ENCODE results near the gene BCL2.

The BCL2 gene

DNA sequence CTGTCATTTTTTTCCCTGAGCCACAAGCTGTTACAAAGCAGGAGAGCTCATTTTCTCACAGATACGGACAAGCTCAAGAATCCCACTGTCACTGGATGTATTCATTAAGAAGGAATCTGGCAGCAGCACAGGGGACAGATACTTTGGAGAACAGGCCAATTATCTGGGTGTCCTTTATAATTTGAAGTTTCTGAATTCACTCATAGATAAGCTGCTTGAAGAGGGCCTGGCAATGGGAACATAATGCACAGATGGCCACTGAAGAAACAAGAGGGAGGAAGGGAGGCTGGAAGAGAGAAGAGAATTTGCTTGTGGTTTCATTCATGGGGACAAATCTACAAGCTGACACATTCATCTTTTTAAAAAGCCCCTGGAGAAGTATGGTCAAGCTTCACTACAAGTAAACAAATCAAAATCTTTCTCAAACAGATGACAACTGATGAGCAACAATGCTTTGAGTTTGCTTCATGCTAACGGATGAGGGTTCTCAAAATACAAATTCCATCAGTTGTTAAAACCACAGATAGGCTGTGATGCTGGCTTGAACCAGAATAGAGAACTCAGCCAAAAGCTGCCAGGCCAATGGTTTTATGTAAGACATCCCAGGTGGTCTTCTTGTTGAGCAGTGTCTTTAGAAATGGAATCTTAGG lies 11.9 kb downstream of the BCL2 start:
- DNase-seq = peak in 1 of 2 experiments; percentile 55

DNA sequence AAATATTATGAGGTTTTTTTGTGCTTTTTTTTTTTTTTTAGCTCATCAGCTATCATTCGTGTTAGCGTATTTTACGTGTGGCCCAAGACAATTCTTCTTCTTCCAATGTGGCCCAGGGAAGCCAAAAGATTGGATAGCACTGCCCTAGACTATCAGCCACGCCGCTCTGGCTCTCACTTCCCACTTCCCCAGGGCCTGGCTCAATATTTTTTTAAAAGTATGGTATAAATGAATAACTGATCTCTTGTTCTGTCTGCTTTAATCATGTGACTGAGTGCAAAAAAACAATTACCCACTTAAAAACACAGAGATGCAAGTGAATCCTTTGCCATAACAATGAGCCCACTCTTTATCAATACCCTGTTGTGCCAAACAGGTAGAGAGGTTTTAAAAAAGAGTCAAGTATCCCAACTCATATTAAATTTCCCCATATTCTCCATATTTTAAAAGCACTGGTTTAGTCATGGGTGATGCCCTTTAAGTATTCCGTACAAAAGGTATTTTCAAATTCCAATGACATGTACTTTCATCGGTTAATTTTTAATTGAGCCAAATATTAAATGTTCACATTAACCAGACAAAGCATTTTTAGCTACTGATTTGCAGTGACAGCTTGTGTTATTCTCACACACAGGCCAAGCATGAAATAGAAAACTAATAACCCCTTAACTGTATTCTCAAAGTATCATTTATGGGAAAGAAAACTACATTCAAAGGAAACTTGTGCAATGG lies 12.6 kb downstream of the BCL2 start:
- DNase-seq = no peak

DNA sequence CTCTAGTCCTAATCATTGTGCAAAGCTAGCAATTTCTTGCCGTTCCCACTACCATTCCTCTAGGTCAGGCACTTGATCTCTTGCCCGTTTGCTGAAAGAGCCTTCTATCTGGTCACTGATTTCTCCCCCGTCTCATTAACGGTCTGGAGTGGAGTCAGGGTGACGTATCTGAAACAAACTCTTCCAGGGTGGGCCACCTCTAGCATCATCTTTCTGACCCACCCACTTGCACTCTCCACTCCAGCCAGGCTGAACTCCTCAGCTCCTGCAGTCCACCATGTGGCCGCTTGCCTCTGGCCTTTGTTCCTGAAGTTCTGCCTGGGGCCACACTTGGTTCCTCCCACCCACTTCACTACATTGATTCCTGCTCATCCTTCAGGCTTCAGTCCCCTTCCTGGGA lies 13.3 kb downstream of the BCL2 start:
- no peak for DNase-seq

DNA sequence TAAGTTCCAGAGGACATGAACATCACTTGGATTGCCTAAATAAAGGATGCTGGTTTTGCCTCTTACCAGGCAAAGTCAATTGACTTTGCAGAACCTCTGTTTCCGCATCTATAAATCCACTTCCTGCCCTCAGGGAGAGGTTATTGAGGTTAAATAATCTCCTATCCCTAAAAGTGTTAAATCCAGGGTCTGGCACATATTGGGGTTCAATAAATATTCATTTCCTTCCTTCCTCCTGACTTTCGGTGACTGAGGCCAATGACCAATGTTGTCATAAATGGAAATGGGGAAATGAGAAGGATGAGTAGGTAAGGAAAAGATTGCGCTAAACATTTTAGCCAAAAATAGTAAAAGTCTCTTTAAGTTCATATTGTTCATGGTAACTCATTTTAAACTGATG lies 16.0 kb downstream of the BCL2 start:
- DNase-seq = no peak

DNA sequence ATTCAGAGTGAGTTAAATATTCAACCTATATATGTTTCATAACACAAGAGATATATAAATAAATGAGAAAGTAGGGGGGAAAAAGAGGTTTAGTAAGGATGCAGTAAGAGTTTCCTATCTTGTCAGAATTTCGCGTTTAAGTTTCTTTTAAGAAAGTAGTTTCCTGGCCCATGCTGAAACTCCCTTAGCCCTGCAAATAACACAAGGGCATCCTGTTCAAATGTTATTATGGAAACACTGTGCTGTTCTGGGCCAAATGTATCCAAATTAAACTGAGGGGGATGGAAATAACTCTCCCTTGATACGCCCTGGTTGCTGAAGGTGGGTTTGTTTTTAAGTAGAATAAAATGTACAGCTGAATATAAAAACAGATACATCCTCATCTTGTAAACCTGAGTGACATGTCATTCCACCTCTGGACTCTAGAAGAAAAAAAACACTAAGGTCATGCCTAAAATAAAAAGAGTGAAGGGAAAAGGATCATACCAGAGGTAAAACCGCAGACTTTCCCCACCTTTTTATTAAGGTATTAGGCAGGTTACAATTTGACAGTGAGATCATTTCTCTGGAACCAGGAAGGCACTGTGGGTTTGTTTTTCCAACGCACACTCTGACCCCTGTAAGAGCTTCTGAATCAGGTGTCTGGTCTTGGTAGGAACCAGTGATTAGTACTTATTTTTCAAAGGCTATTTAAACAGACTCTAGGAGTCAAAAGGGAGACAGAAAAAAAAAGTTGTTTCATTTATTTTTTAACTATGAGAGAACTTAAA lies 16.7 kb downstream of the BCL2 start:
- DNase-seq = no peak

DNA sequence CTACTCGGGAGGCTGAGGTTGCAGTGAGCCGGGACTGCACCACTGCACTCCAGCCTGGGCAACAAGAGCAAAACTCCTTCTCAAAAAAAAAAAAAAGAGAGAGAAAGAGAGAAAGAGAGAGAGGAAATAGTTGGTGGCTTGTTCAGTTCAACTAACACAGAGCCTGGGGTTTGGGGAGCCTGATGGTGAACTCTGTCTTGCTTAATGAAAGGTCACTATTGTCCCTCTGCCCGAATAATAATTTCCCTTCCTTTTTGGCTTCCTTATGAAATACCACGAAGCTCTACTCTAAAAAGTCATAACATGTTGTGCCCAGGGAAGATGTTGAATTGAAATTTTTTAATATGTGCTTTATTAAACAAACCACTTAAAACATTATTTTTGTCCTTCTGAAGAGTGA lies 17.3 kb downstream of the BCL2 start:
- DNase-seq = no peak

DNA sequence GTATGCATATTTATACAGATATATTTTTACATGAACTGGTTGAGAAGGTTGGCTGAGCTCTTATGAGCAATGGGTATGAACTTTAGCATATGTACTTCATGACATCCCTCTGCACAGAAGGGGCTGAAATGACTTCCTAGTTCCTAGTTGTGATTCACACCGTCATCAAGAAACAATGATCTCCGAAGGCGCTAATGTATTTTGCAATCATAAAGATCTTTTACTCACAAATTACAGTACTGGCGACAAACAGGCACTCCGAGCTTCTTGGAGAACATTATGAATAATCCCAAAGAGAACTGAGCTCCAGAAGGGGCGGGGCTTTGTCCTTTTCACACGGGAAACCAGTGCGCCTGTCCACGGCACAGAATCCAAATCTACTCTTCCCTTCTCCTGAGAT lies 18.1 kb downstream of the BCL2 start:
- no peak for DNase-seq

DNA sequence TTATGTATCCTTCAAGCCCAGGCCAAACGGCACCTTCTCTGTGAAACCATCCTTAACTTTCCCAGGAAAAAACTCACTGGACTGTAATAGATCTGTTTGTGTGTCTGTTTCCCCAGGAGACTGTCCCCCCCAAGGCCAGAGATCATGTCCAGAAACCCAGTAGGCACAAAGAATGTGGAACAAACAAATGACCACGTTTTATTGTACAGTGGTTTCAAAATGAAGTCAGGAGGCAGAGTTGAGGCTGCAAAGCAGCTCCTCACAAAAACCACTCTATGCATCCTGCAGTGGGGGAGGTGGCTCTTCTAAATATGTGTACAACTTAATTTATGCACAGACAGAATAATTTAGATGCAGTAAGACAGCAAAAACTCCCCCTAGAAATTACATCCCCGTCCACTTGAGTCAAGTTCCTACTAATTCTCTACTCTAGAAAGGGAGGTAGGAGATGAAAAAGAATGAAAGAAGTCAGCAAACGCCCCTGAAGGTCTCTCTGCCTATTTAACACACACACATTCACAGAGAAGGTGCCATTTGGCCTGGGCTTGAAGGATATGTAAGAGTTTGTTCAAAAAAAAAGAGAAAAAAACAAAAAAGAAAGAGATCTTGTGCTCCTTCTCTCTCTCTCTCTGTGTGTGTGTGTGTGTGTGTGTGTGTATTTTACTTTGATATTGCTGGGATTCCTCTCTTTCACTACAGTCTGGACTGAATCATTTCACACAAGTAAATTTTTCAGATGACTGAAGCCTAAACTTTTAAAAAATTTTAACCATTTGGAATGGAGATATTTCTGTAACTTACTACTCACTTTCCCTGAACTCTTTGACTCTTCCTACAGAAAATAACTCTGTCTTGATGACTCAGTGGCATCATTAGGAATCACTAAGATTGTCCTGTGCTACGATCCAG lies 19.5 kb downstream of the BCL2 start:
- DNase-seq = no peak

DNA sequence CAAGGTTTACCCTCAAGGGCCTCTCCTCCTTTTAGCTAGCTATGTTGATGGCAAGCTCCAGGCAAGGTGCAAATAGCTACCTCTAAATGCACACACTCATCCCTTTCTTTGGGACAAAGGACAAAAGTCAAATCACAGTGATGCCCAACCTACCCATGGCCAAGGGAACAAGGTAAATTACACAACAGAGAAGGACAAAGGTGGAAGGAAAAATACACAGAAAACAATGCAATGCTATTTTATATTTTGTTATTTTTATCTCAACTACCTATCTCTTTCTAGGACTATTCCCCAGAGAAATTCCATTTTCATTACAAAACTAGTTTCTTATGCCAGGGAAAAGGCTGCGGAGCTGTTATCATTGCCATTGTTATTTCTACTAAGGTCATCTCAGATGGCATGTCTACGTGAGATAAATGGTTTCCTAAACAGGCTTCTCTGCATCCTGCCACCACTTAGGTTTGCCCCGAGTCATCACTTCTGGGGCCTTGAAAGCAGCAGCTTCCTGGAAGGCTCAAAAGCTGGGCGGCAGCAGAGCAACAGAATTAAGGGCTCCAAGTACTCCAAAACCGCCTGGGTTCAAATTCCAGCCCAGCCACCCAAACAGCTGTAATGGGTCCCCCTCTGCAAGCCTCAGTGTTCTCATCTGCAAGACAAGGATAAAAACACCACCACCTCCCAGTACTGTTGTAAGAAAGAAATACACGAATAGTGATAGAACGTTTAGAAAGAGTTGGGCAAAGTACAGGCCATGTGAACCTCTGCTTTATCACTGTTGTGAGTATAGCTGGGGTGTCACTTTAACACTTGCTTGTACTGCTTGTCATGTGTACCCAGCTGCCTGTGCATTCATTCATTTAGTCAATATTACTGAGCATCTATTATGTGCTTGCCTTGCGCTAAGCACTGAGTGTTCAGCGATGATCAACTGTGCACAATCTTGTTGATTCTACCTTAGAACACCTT lies 20.9 kb downstream of the BCL2 start:
- DNase-seq = no peak

DNA sequence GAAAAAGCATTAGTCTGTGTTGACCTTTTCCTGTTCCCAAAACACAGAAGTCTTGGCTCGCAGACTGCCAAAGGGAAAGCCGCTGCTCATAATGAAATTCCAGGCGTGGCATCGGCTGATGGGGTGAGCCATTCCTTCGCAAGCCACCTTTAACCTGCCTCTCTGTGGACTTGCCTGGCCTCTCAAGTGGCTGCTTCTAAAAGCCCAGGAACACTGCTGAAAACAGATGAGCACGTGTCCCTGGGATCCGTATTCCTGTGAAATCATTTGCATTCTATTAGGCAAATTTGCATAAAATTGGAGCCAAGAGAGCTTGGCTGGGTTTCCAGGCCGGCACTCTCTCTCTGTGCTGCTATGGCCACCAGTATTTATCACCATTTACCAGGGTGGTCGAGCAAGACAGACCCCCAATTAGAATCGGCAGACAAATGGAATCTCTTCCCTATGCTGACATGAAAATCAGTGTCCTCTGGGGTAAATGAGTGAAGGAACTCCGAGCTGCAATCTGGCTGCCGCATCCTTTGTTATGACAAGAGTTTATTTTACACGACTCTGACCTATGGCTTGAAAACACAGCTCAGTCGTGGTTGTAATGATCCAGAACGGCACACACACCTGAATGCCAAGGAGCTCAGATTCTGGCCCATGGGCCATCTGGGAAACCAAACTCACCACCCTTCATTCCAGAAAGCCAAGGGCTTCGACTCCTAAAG lies 21.7 kb downstream of the BCL2 start:
- no peak for DNase-seq

DNA sequence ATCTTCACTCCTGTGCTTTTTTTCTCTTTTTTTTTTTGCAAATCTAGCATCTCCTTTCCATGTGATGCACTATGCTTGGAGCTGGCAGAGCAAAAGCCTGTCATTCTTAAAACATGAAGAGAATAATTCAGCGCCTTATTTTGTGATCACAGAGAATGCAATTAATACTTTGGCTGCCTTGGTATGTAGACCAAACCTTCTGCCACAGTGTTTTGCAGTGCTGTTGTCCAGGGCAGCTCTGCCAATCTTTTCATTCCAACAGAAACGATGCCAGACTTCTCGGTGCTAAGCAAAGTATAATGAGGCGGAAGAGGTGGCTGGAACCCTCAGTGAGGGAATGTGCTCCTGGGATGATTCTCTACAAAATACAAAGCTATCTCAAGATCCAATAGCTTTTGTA lies 25.6 kb downstream of the BCL2 start:
- DNase-seq = peak; percentile 46 to 70

DNA sequence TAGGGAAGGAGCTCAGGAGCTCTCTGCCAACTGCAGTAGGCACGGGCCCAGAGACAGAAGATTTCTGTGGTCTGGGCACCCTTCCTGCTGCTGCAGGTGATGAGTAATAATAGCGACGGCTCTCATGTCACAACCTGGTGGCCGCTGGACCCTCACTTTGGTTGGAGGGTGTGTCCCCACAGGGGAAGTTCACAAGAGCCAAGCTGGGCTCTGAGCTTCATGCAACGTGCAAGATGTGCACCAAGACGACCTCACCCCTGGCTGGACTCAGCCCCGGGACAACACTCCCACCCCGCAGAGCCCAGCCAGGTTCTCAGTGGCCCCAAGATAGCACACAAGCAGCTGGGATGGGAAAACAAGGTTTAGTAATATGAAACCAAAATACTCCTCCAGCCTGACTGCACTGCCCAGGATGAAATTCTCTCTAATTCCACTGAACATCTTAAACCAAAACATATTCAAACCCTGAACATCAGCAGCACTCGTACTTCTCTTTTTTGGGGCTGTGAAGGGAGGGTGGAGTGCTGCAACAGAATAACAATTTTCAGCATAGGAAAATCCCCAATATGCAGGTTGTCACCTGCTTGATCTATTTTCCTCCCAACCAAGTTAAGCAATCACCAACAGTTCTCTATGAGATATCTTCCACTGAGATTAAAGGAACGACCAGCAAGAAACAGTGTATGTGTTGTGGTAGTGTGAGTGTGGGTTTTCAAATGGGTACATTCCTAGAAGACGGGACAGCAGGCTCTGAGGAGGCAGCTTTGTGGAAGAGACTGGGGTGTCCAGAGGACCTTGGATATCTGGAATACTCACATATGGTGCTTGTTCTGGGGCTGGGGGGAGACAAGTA lies 26.5 kb downstream of the BCL2 start:
- no peak for DNase-seq

DNA sequence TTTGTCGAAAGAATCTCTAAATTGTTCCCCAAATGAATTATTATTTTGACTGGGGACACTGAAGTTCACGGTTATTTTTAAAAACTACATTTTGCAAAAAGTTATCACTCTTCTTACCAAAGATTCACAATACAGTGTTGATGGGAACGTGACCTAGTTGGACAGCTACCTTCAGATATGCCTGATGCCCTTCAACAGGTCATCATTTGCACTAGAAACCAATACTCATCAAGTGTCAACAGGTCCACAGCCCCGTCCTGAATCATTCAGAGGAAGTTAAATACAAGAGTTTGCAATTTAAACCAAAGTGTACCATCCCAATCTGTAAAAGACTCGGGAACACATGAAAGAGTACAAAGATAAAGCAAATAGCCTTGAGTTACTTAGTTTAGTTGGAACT lies 28.3 kb downstream of the BCL2 start:
- no peak for DNase-seq

DNA sequence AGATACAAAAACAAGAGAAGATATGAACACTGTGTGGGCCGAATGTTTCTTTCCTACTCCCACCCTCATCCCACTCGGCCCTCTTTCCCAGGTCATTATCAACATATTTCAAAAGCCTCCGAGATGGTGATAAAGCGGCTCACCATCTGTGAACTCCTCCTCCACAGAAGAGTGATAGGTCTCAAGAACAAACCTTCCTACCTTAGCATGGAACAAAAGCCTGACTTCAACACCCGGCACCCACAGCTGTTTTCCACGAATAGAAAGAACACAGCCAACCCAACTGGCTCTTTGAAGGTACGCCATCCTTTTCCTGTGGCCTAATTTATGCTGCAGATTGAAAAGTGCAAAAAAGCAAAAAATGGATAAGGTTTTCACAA lies 28.8 kb downstream of the BCL2 start:
- DNase-seq = no peak

DNA sequence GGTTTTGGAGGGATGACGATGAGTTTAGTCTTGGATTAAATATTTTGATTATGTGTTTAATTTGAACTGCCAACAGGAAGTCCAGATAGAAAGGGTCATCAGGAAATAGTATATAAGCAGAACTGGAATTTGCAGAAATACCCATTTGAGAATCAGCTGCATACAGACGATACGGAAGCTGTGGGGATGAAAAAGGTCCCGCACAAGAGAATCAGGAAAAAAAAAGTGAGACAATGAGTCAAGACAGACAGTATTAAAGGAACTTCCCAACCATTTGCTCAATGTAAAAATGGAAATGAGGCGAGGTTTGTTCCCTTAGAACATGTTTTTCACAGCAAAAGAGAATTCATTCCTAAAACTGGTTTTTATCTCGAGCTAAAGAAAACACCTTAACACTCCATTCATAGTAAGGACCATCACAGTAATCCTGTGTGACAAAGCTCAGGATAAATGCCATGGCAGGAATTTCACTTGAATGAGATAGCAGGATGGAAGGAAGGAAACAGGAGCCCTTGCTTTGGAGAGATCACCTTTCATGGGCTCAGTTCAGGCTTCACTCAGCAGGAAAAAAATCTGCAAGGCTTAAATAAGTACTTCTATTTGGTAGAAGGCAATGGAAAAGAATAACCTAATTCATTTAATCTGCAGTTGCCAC lies 29.3 kb downstream of the BCL2 start:
- no peak for DNase-seq

DNA sequence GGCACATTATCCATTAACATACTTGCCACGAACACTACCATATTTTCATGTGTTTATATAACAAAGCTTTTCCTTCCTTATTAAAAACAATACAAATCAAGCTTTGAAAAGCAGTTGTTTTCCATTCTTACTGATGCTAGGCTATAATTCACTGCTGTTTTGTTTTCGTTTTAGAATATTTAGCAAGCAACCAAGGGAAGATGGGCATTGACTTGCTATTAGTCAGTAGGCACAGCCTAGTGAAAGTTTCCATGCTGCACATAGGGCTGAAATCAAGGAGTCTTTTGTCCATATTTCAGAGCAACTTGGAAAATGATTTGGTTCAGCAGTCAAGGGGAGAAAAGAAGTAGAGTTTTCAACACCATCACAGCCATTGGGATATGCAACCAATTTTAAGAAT lies 31.3 kb downstream of the BCL2 start:
- no peak for DNase-seq

DNA sequence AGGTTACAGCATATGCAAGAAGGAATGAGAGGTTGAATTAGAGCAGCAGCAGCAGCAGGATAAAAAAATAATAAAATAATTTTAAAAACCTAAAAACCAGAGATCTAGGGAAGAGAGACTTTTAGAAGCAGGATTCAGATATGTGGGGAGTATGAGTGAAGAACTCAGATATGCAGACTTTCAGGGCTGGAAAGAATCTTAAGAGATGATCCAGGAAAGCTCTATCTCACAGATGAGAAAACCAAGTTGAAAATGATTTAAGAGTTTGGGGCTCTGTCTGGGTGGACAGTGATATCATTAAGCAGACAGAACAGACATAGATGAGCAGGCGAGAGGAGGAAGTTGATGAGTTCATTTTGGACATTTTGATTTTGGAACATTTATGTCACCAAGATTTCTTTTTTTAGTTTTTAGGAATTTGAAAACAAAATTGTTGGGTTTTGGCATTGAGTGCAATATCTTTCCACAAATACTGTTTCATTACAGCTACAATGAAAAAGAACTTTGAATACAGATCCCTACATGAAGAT lies 31.8 kb downstream of the BCL2 start:
- no peak for DNase-seq

DNA sequence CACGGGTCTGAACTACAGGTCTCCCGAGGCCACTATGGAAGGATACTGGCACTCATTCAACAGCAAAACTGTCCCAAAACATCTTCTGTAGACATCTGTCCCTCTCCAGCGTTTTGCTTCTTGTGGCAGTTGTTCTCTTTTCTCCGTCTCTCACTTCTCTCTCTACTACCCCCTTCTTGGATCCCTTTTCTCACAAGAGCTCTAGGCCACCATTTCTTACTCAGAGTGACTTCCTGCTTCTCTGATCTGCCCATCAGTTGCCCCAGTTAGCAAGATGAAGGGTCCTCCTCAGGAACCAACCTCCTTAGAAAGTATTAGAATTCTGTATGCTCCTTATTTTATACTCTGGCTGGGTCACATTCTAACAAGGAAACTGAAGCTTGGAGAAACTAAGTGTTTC lies 32.6 kb downstream of the BCL2 start:
- DNase-seq = no peak
